Small intestine (tissue), 7 donors: ENCODE results near the gene NKX2-1. TPM values are rescaled to one million over a fixed set of nuclear protein-coding genes. Genes with fewer than 3 reads are reported as not detected.

Source experiments
- DNase-seq, 2 donors: peaks; one replicate each; pipeline versions ENCODE4 v3.0.0 to v3.0.0-alpha.2; 2013
- FAIRE-seq: peaks from 2 replicates; lab custom pipeline; 2012; peaks lifted over from hg19 to GRCh38; lab: Jason Lieb, UNC
- H3K27ac ChIP-seq, 3 donors: one replicate each; pipeline ENCODE4 v1.5.1; 2013; ENCODE audit warnings: low read length in 2 of 3, mild to moderate bottlenecking in 2 of 3, control low read depth in 1 of 3, inconsistent platforms in 1 of 3, low read depth in 1 of 3, moderate library complexity in 1 of 3
- H3K27me3 ChIP-seq, 3 donors: one replicate each; pipeline ENCODE4 v1.6.1; 2013; ENCODE audit warnings: low read length in 3 of 3, inconsistent platforms in 1 of 3; ENCODE audit not compliant: control insufficient read depth in 3 of 3, insufficient read depth in 3 of 3
- H3K36me3 ChIP-seq, 3 donors: one replicate each; pipeline ENCODE4 v1.6.1; 2013; ENCODE audit warnings: low read length in 3 of 3, inconsistent platforms in 1 of 3, low read depth in 1 of 3, mild to moderate bottlenecking in 1 of 3, moderate library complexity in 1 of 3; ENCODE audit not compliant: control insufficient read depth in 3 of 3, insufficient read depth in 2 of 3
- H3K4me1 ChIP-seq, 3 donors: one replicate each; pipeline ENCODE4 v1.6.1; 2013; ENCODE audit warnings: low read length in 2 of 3, inconsistent platforms in 1 of 3, low read depth in 1 of 3, mild to moderate bottlenecking in 1 of 3, moderate library complexity in 1 of 3; ENCODE audit not compliant: control insufficient read depth in 3 of 3, insufficient read depth in 2 of 3
- H3K4me3 ChIP-seq, 3 donors: one replicate each; pipeline ENCODE4 v1.5.1; 2013; ENCODE audit warnings: low read length in 3 of 3, control low read depth in 1 of 3, inconsistent platforms in 1 of 3, low read depth in 1 of 3, mild to moderate bottlenecking in 1 of 3, moderate library complexity in 1 of 3
- H3K9me3 ChIP-seq, 2 donors: one replicate each; pipeline ENCODE4 v1.6.1; 2013; ENCODE audit warnings: low read depth in 1 of 2, low read length in 1 of 2; ENCODE audit not compliant: control insufficient read depth in 2 of 2, insufficient read depth in 1 of 2
- WGBS, 3 donors: extraction: QIAGEN DNeasy Blood & Tissue Kit; methylation state at CpG; one replicate each; pipeline ENCODE4 v1.1.7; 2013; 5-methylcytosine and 5-hydroxymethylcytosine counted together
- polyA plus RNA-seq, 4 donors: library from polyadenylated mRNA; stranded (reverse) in 3 of 4; unstranded in 1 of 4; fragments of 200-250 nt in 3 of 4; fragments of 120-200 nt in 1 of 4; gene quantifications; one replicate each; pipeline versions ENCODE4 v1.2.1 to v1.2.3, GENCODE V29; 2013
- donor health status: healthy with polysubstance abuse.
- donor health status: control.
- donor health status: control.
- donor health status: Bipolar disorder and iron deficiency.
- donor health status: healthy.

NKX2-1 gene
- polyA plus RNA-seq, 4 donors = 0.45 TPM; not detected in 3

DNA sequence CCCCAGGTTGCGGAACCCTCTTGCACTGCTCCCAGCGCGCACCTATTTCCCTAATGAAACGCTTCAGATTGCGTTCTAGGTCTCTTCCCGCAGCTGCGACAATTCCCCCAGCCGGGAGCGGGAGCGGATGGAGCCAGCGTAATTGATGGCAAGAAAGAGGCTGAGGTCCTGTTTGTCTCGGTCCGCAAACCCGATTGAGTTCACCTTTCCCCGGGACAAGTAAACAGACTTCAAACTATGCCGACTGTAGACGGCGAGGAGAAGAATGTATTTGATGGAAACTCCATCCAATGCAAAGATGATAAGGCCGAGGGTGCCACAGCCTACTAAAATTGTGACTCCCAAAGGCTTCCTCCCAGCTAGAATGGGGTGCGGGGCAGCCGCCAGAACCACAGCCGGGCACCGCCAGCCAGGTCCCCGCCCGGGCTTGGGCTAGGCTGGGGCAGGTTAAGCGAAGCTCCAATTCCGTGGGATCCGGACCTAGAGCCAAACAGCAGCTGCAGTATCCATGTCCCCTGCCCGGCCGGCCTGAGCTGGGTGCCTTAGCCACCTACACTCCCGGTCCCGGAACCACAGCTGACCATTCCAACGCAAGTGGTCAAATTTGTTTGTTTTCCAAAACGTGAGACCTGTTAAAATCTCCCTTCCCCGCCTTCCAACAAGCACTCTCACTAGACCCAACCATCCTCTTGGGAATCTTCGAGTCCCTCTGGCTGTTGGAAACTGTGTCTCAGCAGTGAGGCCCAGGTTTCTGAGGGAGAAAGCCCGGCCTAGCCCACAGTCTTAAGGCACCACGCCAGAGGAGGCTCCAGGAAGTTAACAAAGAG, 5.5 kb downstream of the NKX2-1 start:
- H3K27ac ChIP-seq = no peak overlapping the region
- FAIRE-seq (no peak), DNase-seq (no peak)
- H3K27me3 ChIP-seq = peaks cover 31 to 90% (median 59%) of the 10 kb centered on the region in 3 donors
- no peaks in the 10 kb centered on the region for H3K36me3 ChIP-seq
- no peaks in the 10 kb centered on the region for H3K4me1 ChIP-seq
- WGBS, 3 donors = 5 to 8% (median 6%) methylated on average over 38 of the region's 38 CpGs
- no peaks in the 10 kb centered on the region for H3K9me3 ChIP-seq
- no peak overlapping the region for H3K4me3 ChIP-seq

DNA sequence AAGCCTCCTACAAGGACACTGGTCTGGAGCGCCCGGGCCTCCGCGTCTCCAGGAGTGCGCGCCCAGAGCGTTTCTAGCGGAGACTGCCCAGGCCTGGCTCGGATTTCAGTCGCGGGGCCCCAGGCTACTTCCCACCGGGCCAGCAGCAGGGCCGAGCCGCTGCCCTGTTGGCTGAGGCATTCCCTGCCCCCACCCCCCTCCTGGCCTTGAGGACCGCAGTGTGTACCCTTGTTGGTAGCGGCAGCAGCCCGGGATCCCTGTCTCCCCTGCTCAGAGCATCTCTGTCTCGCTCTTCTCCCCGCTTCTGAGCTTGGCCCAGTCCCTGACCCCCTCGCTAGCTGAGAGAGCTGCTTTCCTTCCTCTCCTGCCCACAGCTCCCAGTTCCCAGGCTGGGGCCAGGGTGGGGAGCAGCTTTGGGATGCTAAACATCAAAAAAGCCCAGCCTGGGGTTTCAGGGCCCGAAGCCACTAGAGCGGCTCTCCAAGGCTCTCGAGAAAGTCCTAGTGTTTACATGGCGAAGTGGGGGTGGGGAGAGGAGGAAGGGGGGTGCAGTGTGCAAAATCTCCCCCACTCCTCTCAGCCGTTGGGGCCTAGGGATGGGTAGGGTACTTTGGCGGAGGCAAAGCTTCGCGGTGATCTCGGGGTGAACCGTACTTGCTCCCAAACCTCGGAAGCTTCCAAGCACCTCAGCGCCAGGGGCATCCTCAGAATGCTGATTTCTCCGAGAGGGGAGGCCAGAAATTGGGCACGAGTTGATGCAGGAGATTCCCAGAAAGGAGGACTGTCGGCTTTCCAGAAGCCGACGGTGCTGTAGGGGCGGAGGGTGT, 6.4 kb downstream of the NKX2-1 start:
- 5 to 11% (median 9%) methylated on average over 38 of the region's 38 CpGs for WGBS, 3 donors
- FAIRE-seq (no peak), DNase-seq (no peak)
- no peak overlapping the region for H3K4me3 ChIP-seq
- peaks cover 29 to 91% (median 62%) of the 10 kb centered on the region in 3 donors for H3K27me3 ChIP-seq
- H3K27ac ChIP-seq = no peak overlapping the region
- no peaks in the 10 kb centered on the region for H3K4me1 ChIP-seq
- H3K36me3 ChIP-seq = no peaks in the 10 kb centered on the region
- H3K9me3 ChIP-seq = no peaks in the 10 kb centered on the region

DNA sequence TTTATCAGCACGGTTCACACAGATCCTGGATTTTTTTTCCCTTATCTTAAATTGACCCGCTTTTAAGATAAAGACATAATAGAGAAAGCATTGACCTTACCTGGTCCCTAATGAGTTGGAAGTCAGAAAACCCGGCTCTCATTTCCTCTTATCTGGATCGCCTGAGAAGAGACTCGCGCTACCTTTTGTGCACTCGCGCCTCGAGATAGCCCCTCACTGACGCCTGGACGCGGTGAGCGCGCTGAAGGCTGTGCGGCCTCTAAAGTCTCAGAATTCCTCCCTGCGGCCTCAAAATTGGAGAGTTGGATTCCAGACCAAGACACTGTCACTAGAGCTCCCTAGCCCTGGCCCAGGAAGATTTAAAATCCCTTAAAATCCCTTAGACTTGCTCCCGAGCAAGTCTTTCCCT, 7.0 kb downstream of the NKX2-1 start:
- Histone ChIP-seq H3K27ac (no peak overlapping the region), H3K27me3 (peaks cover 25 to 91% (median 61%) of the 10 kb centered on the region in 3 donors), H3K4me3 (no peak overlapping the region), H3K36me3 (no peaks in the 10 kb centered on the region), H3K4me1 (no peaks in the 10 kb centered on the region), H3K9me3 (no peaks in the 10 kb centered on the region)
- FAIRE-seq = no peak
- 4 to 7% (median 6%) methylated on average over 17 of the region's 17 CpGs for WGBS, 3 donors
- DNase-seq = no peak

DNA sequence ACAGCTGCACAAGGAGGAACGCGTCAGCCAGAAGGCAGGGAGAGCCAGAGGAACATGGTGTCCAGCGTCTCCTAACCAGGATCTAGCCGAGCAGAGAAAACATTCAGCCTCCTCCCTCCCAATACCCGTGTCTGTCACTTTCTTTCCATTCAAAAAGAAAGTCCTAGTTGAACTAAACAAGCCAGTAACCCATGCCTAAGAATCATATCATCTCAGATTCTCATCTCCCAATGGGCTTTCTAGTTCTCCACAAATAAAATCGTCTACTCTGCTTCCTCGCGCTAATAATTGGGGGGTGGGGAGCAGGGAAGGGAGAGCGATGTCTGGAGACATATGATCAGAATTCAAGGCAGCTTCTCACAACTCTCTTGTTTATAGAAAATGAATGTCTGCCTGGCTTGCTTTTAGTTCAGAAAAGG, 7.4 kb downstream of the NKX2-1 start:
- no peak for FAIRE-seq
- no peak overlapping the region for H3K4me3 ChIP-seq
- H3K4me1 ChIP-seq = no peaks in the 10 kb centered on the region
- no peaks in the 10 kb centered on the region for H3K36me3 ChIP-seq
- no peaks in the 10 kb centered on the region for H3K9me3 ChIP-seq
- H3K27me3 ChIP-seq = peaks cover 22 to 91% (median 60%) of the 10 kb centered on the region in 3 donors
- DNase-seq = no peak
- no peak overlapping the region for H3K27ac ChIP-seq
- 3 to 9% (median 8%) methylated on average over 9 of the region's 9 CpGs for WGBS, 3 donors

DNA sequence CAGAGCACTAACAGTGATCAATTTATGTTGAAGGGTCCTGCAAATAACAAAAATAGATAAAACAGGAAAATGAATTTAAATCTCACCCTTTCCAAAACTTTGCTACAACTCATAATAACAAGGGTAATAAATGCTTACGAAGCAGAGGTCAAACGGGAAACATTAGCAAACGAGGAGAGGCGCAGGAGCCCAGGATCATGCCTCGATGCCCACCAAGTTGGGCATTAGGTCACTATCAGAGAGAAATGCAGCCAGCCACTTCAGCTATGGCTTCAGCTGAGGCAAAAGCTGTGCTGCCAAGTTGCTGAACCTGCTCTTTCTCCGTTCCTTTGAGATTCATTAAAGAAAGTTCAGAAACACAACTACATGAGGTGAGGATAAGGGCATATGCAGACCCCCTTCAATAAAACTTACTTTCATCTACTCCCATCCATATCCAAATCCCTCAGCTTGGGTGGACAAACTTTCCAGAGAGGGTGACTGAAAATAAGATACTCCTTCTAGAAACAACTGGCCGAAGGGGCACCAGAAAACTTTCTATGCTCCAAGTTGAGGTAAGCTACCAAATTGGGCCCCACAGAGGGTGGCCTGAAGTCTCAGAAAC, 7.9 kb downstream of the NKX2-1 start:
- FAIRE-seq (no peak), DNase-seq (no peak)
- WGBS, 3 donors = 6 to 9% (median 9%) methylated on average over 7 of the region's 7 CpGs
- H3K9me3 ChIP-seq = no peaks in the 10 kb centered on the region
- no peaks in the 10 kb centered on the region for H3K36me3 ChIP-seq
- H3K4me1 ChIP-seq = no peaks in the 10 kb centered on the region
- H3K27ac ChIP-seq = no peak overlapping the region
- peaks cover 17 to 95% (median 59%) of the 10 kb centered on the region in 3 donors for H3K27me3 ChIP-seq
- H3K4me3 ChIP-seq = no peak overlapping the region

DNA sequence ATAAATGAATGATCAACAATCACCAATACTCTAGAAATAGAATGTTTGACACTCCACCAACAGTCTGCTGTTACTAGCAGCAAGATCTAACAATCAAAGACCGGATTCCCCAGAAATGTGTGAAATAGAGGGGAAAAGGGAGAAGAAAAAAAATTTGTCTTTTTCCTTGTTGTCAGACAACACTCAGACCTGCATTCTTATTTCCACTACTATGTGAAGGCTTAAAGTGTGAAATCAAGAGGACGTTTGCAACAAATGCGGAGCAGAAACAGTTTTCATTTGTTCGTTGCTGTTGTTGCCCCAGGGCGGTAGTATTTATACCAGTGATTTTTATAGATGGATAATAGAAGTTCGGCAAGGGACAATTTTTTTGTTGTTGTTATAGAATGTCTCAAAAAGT, 9.2 kb downstream of the NKX2-1 start:
- no peaks in the 10 kb centered on the region for H3K9me3 ChIP-seq
- 11 to 17% (median 11%) methylated on average over 6 of the region's 6 CpGs for WGBS, 3 donors
- DNase-seq = no peak
- no peaks in the 10 kb centered on the region for H3K36me3 ChIP-seq
- FAIRE-seq = no peak
- peaks cover 15 to 95% (median 63%) of the 10 kb centered on the region in 3 donors for H3K27me3 ChIP-seq
- no peaks in the 10 kb centered on the region for H3K4me1 ChIP-seq
- H3K27ac ChIP-seq = no peak overlapping the region
- no peak overlapping the region for H3K4me3 ChIP-seq

DNA sequence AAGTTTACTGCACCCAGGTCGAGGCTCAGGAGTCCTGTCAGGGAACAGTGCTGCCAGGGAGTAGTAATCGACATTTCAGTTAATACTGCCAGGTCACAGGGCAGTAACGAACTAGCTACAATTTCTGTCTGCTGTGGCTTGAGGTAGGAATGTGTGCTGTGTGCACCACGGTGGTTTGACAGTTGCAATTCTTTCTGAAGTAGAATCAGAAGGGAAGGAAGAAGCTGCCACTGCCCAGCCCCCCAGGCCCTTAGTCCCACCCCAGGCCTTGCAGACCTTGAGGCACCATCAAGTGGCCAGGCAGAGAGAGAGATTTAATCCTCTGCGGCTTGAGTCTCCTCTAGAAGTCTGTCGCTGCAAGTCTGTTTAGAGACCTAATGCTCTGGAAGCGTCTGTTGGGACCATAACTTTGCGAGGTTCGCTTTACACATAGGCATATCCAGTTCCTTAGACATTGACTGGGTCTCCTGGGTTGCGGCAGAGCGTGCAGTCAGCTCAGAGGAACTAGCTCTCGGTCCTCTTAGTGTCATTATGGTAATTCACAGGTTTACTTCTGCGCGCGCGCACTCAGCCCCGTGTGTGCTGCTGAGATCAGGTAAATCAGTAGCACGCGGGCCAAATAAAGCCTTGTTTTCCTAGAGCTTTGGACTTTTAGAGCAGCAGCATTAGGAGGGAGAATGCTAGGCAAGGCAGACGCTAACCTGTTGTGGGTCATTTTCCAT, 9.8 kb downstream of the NKX2-1 start:
- 5 to 14% (median 11%) methylated on average over 20 of the region's 20 CpGs for WGBS, 3 donors
- no peak for DNase-seq

More for the DNA sequence above, 9.8 kb downstream of the NKX2-1 start:
- H3K4me3 ChIP-seq = no peak overlapping the region
- peaks cover 17 to 95% (median 64%) of the 10 kb centered on the region in 3 donors for H3K27me3 ChIP-seq
- H3K4me1 ChIP-seq = no peaks in the 10 kb centered on the region
- H3K27ac ChIP-seq = no peak overlapping the region
- no peaks in the 10 kb centered on the region for H3K9me3 ChIP-seq
- no peaks in the 10 kb centered on the region for H3K36me3 ChIP-seq
- no peak for FAIRE-seq
